SU-DHL-6 (cell line): ENCODE data around the gene GDF2.

Experiments used
- H2AFZ ChIP-seq: fragments of 200-600 bp; sonication (generic); 2 replicates; pipeline ENCODE4 v1.6.1; 2014; ENCODE audit warnings: low read depth, mild to moderate bottlenecking, moderate library complexity, mixed read lengths, antibody characterized with exemption, low read length; ENCODE audit not compliant: severe bottlenecking
- H3F3A ChIP-seq: fragments of 200-600 bp; shearing (Covaris generic); 2 replicates; pipeline ENCODE4 v1.6.0; 2016; ENCODE audit warnings: antibody characterized with exemption, mild to moderate bottlenecking; ENCODE audit not compliant: insufficient read depth
- H3K27ac ChIP-seq: fragments of 200-600 bp; sonication (generic); 2 replicates; pipeline ENCODE4 v1.5.1; 2016; ENCODE audit warnings: low read depth, mild to moderate bottlenecking, low read length, moderate library complexity, mixed read lengths
- H3K27me3 ChIP-seq: fragments of 200-600 bp; sonication (generic), shearing (Covaris generic); 2 replicates; pipeline ENCODE4 v1.6.0; 2014; ENCODE audit warnings: mild to moderate bottlenecking, low read length
- H3K36me3 ChIP-seq: fragments of 200-600 bp; sonication (generic); 2 replicates; pipeline ENCODE4 v1.6.1; 2014; ENCODE audit warnings: mild to moderate bottlenecking, low read length, mixed read lengths
- H3K4me2 ChIP-seq: fragments of 300-600, 200-600 bp; shearing (Covaris generic), sonication (generic); 2 replicates; pipeline ENCODE4 v1.6.0; 2014; ENCODE audit warnings: low read length, low read depth, mild to moderate bottlenecking; ENCODE audit not compliant: poor library complexity, severe bottlenecking
- H3K4me3 ChIP-seq: fragments of 200-600 bp; sonication (generic); 2 replicates; pipeline ENCODE4 v1.5.1; 2014; ENCODE audit warnings: antibody characterized with exemption, low read length, mild to moderate bottlenecking, mixed read lengths; ENCODE audit not compliant: insufficient read depth, poor library complexity, severe bottlenecking
- H3K79me2 ChIP-seq: fragments of 200-600 bp; sonication (generic); 2 replicates; pipeline ENCODE4 v1.6.1; 2014; ENCODE audit warnings: mild to moderate bottlenecking, low read length, moderate library complexity; ENCODE audit not compliant: insufficient read depth
- H3K9ac ChIP-seq: fragments of 200-600 bp; sonication (generic); 2 replicates; pipeline ENCODE4 v1.7.0; 2014; ENCODE audit warnings: mild to moderate bottlenecking, low read length
- H3K9me2 ChIP-seq: fragments of 200-600 bp; sonication (generic); replicated peaks from 2 replicates; pipeline ENCODE4 v1.6.1; 2014; ENCODE audit warnings: low read length; ENCODE audit not compliant: insufficient read depth
- H3K9me3 ChIP-seq: fragments of 200-600 bp; sonication (generic); 2 replicates; pipeline ENCODE4 v1.6.1; 2014; ENCODE audit warnings: low read length, mixed read lengths; ENCODE audit not compliant: insufficient read depth
- H4K20me1 ChIP-seq: fragments of 200-600 bp; sonication (generic); 2 replicates; pipeline ENCODE4 v1.6.1; 2014; ENCODE audit warnings: low read depth, mild to moderate bottlenecking, antibody characterized with exemption, low read length, moderate library complexity, mixed read lengths
- EZH2phosphoT487 ChIP-seq: fragments of 200-600 bp; sonication (generic), shearing (Covaris generic); conservative IDR thresholded peaks from 2 replicates; pipeline ENCODE4 v1.6.1; 2018; ENCODE audit warnings: mild to moderate bottlenecking, antibody characterized with exemption, low read length, moderate library complexity, mixed read lengths
- TF ChIP-seq, protein P1 (sequence below): fragments of 200-600 bp; sonication (generic); IDR thresholded peaks from one replicate; pipeline ENCODE4 v1.5.1; 2017; ENCODE audit warnings: antibody characterized with exemption, mild to moderate bottlenecking, low read length, moderate library complexity; ENCODE audit not compliant: insufficient read depth, poor library complexity, severe bottlenecking

GDF2 gene

DNA sequence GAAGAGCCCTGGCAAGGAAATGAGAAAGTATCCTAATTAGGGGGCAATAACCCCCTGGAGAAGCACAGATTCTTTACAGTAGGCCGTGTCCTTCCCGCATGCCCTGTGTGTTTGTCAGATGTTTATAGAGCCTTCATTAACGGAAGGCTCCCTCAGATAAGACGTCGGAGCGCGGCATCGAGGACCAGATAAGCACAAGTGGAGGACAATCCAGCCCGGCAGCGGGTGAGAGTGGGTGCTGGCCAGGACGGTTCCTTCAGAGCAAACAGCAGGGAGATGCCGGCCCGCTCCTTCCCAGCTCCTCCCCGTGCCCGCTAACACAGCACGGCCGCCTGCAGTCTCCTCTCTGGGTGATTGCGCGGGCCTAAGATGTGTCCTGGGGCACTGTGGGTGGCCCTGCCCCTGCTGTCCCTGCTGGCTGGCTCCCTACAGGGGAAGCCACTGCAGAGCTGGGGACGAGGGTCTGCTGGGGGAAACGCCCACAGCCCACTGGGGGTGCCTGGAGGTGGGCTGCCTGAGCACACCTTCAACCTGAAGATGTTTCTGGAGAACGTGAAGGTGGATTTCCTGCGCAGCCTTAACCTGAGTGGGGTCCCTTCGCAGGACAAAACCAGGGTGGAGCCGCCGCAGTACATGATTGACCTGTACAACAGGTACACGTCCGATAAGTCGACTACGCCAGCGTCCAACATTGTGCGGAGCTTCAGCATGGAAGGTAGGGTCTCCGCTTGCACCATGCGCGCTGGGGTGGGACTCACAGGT is at the start of gene GDF2:
Gene GDF2 (plus strand): TSS at position 155 of the 762 bp plus-strand sequence. CDS start 215 bp downstream, at position 370.
- Histone ChIP-seq H3K9me3 (no peaks in the 10 kb centered on the region), H3K4me3 (no peak within 1 kb of the TSS), H3F3A (no peaks in the 10 kb centered on the region), H3K27ac (no peak within 1 kb of the TSS), H3K9me2 (no peaks in the 10 kb centered on the region), H3K27me3 (no peaks in the 10 kb centered on the region), H3K79me2 (no peaks in the 10 kb centered on the region), H3K4me2 (no peak within 1 kb of the TSS), H3K36me3 (no peaks in the 10 kb centered on the region), H2AFZ (no peak within 1 kb of the TSS), H4K20me1 (no peaks in the 10 kb centered on the region), H3K9ac (no peak within 1 kb of the TSS)
- TF ChIP-seq EZH2phosphoT487, result no peak
- TF ChIP-seq, protein P1, sequence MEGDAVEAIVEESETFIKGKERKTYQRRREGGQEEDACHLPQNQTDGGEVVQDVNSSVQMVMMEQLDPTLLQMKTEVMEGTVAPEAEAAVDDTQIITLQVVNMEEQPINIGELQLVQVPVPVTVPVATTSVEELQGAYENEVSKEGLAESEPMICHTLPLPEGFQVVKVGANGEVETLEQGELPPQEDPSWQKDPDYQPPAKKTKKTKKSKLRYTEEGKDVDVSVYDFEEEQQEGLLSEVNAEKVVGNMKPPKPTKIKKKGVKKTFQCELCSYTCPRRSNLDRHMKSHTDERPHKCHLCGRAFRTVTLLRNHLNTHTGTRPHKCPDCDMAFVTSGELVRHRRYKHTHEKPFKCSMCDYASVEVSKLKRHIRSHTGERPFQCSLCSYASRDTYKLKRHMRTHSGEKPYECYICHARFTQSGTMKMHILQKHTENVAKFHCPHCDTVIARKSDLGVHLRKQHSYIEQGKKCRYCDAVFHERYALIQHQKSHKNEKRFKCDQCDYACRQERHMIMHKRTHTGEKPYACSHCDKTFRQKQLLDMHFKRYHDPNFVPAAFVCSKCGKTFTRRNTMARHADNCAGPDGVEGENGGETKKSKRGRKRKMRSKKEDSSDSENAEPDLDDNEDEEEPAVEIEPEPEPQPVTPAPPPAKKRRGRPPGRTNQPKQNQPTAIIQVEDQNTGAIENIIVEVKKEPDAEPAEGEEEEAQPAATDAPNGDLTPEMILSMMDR, result no peak

DNA sequence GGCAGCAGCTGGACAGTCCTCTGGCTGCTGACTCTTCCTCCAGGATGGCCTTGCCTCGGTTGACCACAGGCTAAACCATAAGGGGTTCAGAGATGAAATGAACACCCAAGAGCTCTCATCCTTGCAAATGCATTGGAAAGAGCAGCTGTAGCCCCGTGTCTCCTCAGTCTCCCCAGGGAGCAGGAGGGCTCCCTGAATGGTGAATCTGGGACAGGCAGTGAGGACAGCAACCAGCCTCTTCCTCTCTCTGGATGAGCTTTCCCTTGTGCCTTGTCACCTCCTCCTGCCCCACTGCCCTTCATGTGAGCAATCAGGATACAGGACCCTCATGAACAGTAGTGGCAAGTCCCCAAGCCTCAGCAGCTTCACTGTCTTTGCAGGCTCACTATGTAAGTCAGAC is 46.2 kb upstream of the GDF2 start:
- no peaks in the 10 kb centered on the region for H3K27me3 ChIP-seq
- no peaks in the 10 kb centered on the region for H3K79me2 ChIP-seq
- no peak overlapping the region for H3K4me2 ChIP-seq
- no peaks in the 10 kb centered on the region for H3K9me3 ChIP-seq
- no peaks in the 10 kb centered on the region for H3K36me3 ChIP-seq
- H3K9me2 ChIP-seq, result no peaks in the 10 kb centered on the region
- TF ChIP-seq, protein P1, result no peak
- no peak for TF ChIP-seq EZH2phosphoT487
- H2AFZ ChIP-seq, result no peak overlapping the region
- no peaks in the 10 kb centered on the region for H4K20me1 ChIP-seq
- H3K9ac ChIP-seq, result no peak overlapping the region
- no peaks in the 10 kb centered on the region for H3F3A ChIP-seq
- H3K27ac ChIP-seq, result no peak overlapping the region
- H3K4me3 ChIP-seq, result no peak overlapping the region

DNA sequence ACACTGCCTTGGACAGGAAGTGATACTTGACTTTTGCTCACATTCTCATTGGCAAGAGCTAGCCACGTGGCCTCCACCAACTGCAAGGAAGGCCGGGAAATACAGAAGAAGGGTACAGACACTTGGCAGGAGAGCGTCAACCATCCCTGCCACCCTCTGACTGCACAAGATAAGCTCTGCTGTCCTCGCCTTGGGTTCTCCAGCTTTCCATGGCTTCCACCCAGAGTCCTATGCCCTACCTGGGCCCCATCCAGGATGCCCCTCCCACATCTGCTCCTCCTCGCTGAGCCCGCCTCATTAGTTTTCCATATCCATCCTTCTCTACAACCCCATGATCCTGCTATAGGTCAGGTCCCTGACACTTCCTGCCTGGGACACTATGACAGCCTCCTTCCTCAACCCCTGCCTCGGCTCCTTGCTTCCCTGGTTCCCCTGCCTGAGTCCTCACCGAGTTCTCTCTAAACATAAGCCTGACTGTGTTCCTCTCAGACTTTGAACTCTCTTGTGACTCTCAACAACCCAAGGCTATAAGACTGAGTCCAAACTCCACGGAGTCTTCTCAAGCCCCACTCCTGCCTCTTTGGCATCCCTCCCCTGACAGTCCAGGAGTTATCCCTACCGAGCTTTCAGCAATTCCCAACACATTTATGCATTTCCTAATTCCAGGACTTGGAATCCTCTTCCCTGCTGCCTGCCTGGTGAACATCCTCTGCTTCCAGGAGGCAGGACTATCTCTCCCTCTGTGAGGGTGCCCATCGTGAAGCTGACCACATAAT is 45.5 kb upstream of the GDF2 start:
- Histone ChIP-seq H3F3A (no peaks in the 10 kb centered on the region), H3K27me3 (no peaks in the 10 kb centered on the region), H4K20me1 (no peaks in the 10 kb centered on the region), H3K9me3 (no peaks in the 10 kb centered on the region), H3K9ac (no peak overlapping the region), H3K4me2 (no peak overlapping the region), H3K9me2 (no peaks in the 10 kb centered on the region), H3K4me3 (no peak overlapping the region), H3K79me2 (no peaks in the 10 kb centered on the region), H3K27ac (no peak overlapping the region), H2AFZ (no peak overlapping the region), H3K36me3 (no peaks in the 10 kb centered on the region)
- TF ChIP-seq EZH2phosphoT487, result no peak
- TF ChIP-seq, protein P1, result no peak
